SK-N-SH (cell line): ENCODE data around the gene TSPAN16. TPM values are rescaled to one million over a fixed set of nuclear protein-coding genes. Genes with fewer than 3 reads are reported as not detected.
"Not testable (repeated sequence)": the region's sequence is repeated elsewhere in the genome, so short reads cannot be mapped to it uniquely, and the experiment has no call there.

ENCODE experiments used
- CTCF ChIA-PET: fragments of 300-600, 350-600 bp; formaldehyde crosslinking; extraction: SDS; loops from one replicate; lab custom pipeline; 2021; lab: Yijun Ruan, JAX
- POLR2A ChIA-PET: fragments of 350-600 bp; sonication (Branson Sonifier 250); formaldehyde crosslinking; extraction: SDS; loops from one replicate; lab custom pipeline; 2020; ENCODE audit warnings: antibody characterized with exemption, inconsistent platforms; lab: Yijun Ruan, JAX
- DNase-seq: peaks from one replicate; pipeline ENCODE4 v3.0.0; 2012
- H2AFZ ChIP-seq: fragments of 200-600 bp; sonication (generic); 2 replicates; pipeline ENCODE4 v1.8.1; 2016; ENCODE audit warnings: antibody characterized with exemption, mild to moderate bottlenecking, low read depth
- H3F3A ChIP-seq: fragments of 200-600 bp; sonication (generic); replicated peaks from 2 replicates; pipeline ENCODE3; 2016; ENCODE audit warnings: antibody characterized with exemption, mild to moderate bottlenecking; ENCODE audit not compliant: insufficient read depth
- H3K27ac ChIP-seq, 2 experiments: fragments of 200-500 bp in 1 of 2; fragments of 200-600 bp in 1 of 2; sonication (Bioruptor generic) in 1 of 2; sonication (generic), shearing (Covaris generic) in 1 of 2; 2 replicates each; pipeline versions ENCODE4 v1.5.1 to v1.6.1; 2014 to 2016; ENCODE audit warnings: low read depth in 2 of 2, inconsistent platforms in 1 of 2, low read length in 1 of 2, mild to moderate bottlenecking in 1 of 2, mixed read lengths in 1 of 2
- H3K27me3 ChIP-seq: fragments of 200-600 bp; sonication (generic), shearing (Covaris generic); 2 replicates; pipeline ENCODE4 v1.6.1; 2016; ENCODE audit warnings: mixed run types; ENCODE audit not compliant: insufficient read depth
- H3K36me3 ChIP-seq, 2 experiments: fragments of 200-500 bp in 1 of 2; fragments of 200-600 bp in 1 of 2; sonication (Bioruptor generic) in 1 of 2; sonication (generic) in 1 of 2; replicated peaks in 1 of 2; 2 replicates each; pipeline versions ENCODE3 to v1.5.1; 2014 to 2016; ENCODE audit warnings: low read length in 1 of 2, mild to moderate bottlenecking in 1 of 2; ENCODE audit not compliant: insufficient read depth in 2 of 2, control insufficient read depth in 1 of 2
- H3K4me1 ChIP-seq, 2 experiments: fragments of 200-500 bp in 1 of 2; fragments of 200-600 bp in 1 of 2; sonication (Bioruptor generic) in 1 of 2; sonication (generic), shearing (Covaris generic) in 1 of 2; 2 replicates each; pipeline versions ENCODE4 v1.5.1 to v1.6.1; 2014 to 2016; ENCODE audit warnings: low read depth in 1 of 2, low read length in 1 of 2, mixed run types in 1 of 2; ENCODE audit not compliant: insufficient read depth in 2 of 2, control insufficient read depth in 1 of 2
- H3K4me2 ChIP-seq: fragments of 200-600 bp; sonication (generic), shearing (Covaris generic); 2 replicates; pipeline ENCODE4 v1.6.1; 2017; ENCODE audit warnings: mixed run types
- H3K4me3 ChIP-seq, 2 experiments: fragments of 200-500 bp in 1 of 2; fragments of 200-600 bp in 1 of 2; sonication (Bioruptor generic) in 1 of 2; sonication (generic), shearing (Covaris generic) in 1 of 2; 2 replicates each; pipeline versions ENCODE4 v1.5.1 to v1.8.1; 2014 to 2016; ENCODE audit warnings: low read depth in 2 of 2, inconsistent platforms in 1 of 2, low read length in 1 of 2, mild to moderate bottlenecking in 1 of 2, mixed read lengths in 1 of 2, moderate library complexity in 1 of 2
- H3K79me2 ChIP-seq: fragments of 200-600 bp; sonication (generic); 2 replicates; pipeline ENCODE4 v1.8.1; 2017; ENCODE audit warnings: mild to moderate bottlenecking; ENCODE audit not compliant: insufficient read depth
- H3K9ac ChIP-seq: fragments of 200-600 bp; sonication (generic); 2 replicates; pipeline ENCODE4 v1.6.1; 2017; ENCODE audit warnings: mixed run types
- H3K9me2 ChIP-seq: fragments of 200-600 bp; sonication (generic); 2 replicates; pipeline ENCODE4 v1.6.1; 2017; ENCODE audit warnings: mixed run types
- H3K9me3 ChIP-seq: fragments of 200-600 bp; sonication (generic); 2 replicates; pipeline ENCODE4 v1.6.1; 2017; ENCODE audit warnings: mixed run types, mild to moderate bottlenecking, moderate library complexity
- H4K20me1 ChIP-seq: fragments of 200-600 bp; sonication (generic); 2 replicates; pipeline ENCODE4 v1.6.1; 2017; ENCODE audit warnings: mild to moderate bottlenecking, mixed run types; ENCODE audit not compliant: insufficient read depth
- FOSL2 ChIP-seq: IDR thresholded peaks from 2 replicates; pipeline ENCODE4 v1.4.0; 2012; ENCODE audit warnings: low read depth, mild to moderate bottlenecking, moderate library complexity, borderline replicate concordance
- SMC3 ChIP-seq: IDR thresholded peaks from 2 replicates; pipeline ENCODE4 v1.6.1; 2012; ENCODE audit warnings: low read depth, low read length, improper control_type of control experiment
- YY1 ChIP-seq: IDR thresholded peaks from 2 replicates; pipeline ENCODE4 v1.4.0; 2012; ENCODE audit warnings: low read depth, mild to moderate bottlenecking
- WGBS: methylation state at CpG from one replicate; pipeline ENCODE4 v1.1.6; 2017; ENCODE audit warnings: low lambda C conversion rate; 5-methylcytosine and 5-hydroxymethylcytosine counted together
- polyA plus RNA-seq, 3 experiments: library from polyadenylated mRNA; depleted of rRNA; stranded (reverse); fragments of >200 nt; gene quantifications; 2 replicates each; pipeline ENCODE4 v1.2.3, GENCODE V29; 2012
- TF ChIP-seq, protein P1 (sequence below): IDR thresholded peaks from 2 replicates; pipeline ENCODE4 v1.6.1; 2012; ENCODE audit warnings: mild to moderate bottlenecking, low read depth, low read length, moderate library complexity

The TSPAN16 gene
- polyA plus RNA-seq, 1 of the 3 experiments (the other 2 are of a cell fraction): not detected

- Histone ChIP-seq H3F3A (peaks cover 13% of the 10 kb centered on the region), H2AFZ (no peak overlapping the region), H3K9me3 (no peaks in the 10 kb centered on the region), H3K4me3 (no peak overlapping the region), H3K79me2 (no peaks in the 10 kb centered on the region), H3K4me1 (peaks cover 10 to 13% of the 10 kb centered on the region in 2 experiments; a peak in 2 of 4 replicates), H4K20me1 (peaks cover under 1% of the 10 kb centered on the region; the same call in 1 of the 2 replicates), H3K9me2 (no peaks in the 10 kb centered on the region), H3K36me3 (no peaks in the 10 kb centered on the region), H3K27ac (no peak overlapping the region), H3K4me2 (no peak overlapping the region), H3K27me3 (no peaks in the 10 kb centered on the region), H3K9ac (no peak overlapping the region)
- ChIA-PET CTCF (interaction anchor here (1.5 kb wide), 1 partner anchor 55 kb away, joined by 6 read pairs; no protein-coding TSS in a partner anchor), POLR2A (no interaction called here)
- no peak for TF ChIP-seq SMC3
- TF ChIP-seq, protein P1, sequence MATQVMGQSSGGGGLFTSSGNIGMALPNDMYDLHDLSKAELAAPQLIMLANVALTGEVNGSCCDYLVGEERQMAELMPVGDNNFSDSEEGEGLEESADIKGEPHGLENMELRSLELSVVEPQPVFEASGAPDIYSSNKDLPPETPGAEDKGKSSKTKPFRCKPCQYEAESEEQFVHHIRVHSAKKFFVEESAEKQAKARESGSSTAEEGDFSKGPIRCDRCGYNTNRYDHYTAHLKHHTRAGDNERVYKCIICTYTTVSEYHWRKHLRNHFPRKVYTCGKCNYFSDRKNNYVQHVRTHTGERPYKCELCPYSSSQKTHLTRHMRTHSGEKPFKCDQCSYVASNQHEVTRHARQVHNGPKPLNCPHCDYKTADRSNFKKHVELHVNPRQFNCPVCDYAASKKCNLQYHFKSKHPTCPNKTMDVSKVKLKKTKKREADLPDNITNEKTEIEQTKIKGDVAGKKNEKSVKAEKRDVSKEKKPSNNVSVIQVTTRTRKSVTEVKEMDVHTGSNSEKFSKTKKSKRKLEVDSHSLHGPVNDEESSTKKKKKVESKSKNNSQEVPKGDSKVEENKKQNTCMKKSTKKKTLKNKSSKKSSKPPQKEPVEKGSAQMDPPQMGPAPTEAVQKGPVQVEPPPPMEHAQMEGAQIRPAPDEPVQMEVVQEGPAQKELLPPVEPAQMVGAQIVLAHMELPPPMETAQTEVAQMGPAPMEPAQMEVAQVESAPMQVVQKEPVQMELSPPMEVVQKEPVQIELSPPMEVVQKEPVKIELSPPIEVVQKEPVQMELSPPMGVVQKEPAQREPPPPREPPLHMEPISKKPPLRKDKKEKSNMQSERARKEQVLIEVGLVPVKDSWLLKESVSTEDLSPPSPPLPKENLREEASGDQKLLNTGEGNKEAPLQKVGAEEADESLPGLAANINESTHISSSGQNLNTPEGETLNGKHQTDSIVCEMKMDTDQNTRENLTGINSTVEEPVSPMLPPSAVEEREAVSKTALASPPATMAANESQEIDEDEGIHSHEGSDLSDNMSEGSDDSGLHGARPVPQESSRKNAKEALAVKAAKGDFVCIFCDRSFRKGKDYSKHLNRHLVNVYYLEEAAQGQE: peak; percentile 72; the same call in 1 of the 2 replicates
- TF ChIP-seq FOSL2: no peak
- no peak for TF ChIP-seq YY1
- 73% methylated on average over 4 of the region's 4 CpGs for WGBS
- no peak for DNase-seq
These were observed 53.2 kb downstream of the TSPAN16 start for GRCh38 chr19:11349171-11349570.

DNA sequence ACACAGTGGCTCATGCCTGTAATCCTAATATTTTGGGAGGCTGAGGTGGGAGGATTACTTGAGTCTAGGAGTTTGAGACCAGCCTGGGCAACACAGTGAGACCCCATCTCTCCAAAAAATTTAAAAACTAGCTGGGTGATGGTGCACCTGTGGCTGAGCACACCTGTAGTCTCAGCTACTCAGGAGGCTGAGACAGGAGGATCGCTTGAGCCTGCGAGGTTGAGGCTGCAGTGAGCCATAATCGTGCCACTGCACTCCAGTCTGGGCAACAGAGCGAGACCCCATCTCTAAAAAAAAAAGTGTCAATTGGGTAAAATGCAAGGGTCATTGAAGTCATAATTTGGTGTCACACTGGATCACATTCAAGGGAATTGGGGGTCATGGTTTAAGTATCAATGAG, 58.1 kb downstream of the TSPAN16 start:
- H3K36me3 ChIP-seq, H3K9me3 ChIP-seq, H3K4me3 ChIP-seq, H3K9me2 ChIP-seq, DNase-seq, H4K20me1 ChIP-seq, H3K9ac ChIP-seq, H3K27ac ChIP-seq, H3K4me2 ChIP-seq, H3F3A ChIP-seq, H3K27me3 ChIP-seq, POLR2A ChIA-PET, H3K79me2 ChIP-seq, H2AFZ ChIP-seq: not testable (repeated sequence)
- WGBS: 94% methylated on average over 4 of the region's 4 CpGs
- CTCF ChIA-PET: interaction anchor here (0.7 to 1.6 kb wide), 4 partner anchors 15 to 607 kb away, joined by 3 to 4 read pairs (median 3); partner anchors contain the start of gene ODAD3
- peaks cover 0 to 18% of the 10 kb centered on the region in 2 experiments; a peak in 1 of 4 replicates for H3K4me1 ChIP-seq
